GM12891 (cell line): Measurements from ENCODE around the gene SLC22A17.
A peak's percentile ranks its signal among the peaks of the same experiment; 100 is the strongest.

ENCODE experiments used
- POLR2A ChIP-seq: IDR thresholded peaks from 2 replicates; pipeline ENCODE4 v1.6.1; 2011; ENCODE audit warnings: low read depth, low read length, control low read depth
- POLR2AphosphoS5 ChIP-seq: IDR thresholded peaks from 2 replicates; pipeline ENCODE4 v1.6.1; 2011; ENCODE audit warnings: low read depth, low read length, control low read depth
- SPI1 ChIP-seq: IDR thresholded peaks from 2 replicates; pipeline ENCODE4 v1.6.1; 2011; ENCODE audit warnings: low read depth, low read length, control low read depth

DNA sequence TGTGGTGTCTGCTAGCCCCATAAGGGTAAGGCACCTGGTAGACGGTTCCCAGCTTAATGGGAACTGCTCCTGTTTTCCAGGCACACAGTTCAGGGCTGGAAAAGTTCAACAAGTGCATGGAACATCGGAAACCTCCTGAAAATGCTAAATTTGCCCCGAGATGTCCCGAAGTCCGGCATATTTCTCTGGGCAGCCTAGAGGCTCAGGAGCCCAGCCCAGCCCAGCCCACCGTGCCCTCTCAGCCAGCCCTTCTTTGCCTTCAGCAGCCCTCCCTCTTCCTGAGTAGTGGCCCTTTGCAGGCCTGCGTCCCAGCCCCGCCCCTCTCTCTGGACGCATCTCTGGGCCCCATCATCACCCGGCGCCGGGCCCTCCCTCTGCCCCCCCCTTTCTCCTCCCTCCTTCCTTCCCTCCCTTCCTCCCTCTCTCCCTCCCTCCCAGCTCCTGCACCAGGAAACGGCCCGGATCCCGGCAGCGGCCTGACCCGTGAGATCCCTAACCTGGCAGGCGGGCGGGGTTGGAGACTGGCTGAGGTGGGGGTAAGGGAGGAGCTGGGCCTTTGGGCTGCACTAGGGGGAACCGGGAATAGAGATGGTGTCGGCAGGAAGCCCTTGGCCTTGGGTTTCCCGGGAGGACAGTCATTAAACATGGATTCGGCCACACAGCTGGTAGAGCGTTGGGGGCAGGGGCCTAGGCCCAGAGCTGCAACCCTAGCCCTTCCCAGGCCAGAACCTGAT is 46.1 kb downstream of the SLC22A17 start, which contains the start of gene BCL2L2:
- TF ChIP-seq SPI1 (no peak), POLR2A (peak; percentile 73), POLR2AphosphoS5 (peak; percentile 75)
